Fibroblast of lung (primary cell): ENCODE results near the gene ACER3. TPM values are rescaled to one million over a fixed set of nuclear protein-coding genes. Genes with fewer than 3 reads are reported as not detected.

Experiments used
- DNase-seq, 2 donors: peaks; one replicate each; pipeline versions ENCODE4 v3.0.0 to v3.0.0-alpha.2; 2010; ENCODE audit warnings: low read depth in 2 of 2
- H2AFZ ChIP-seq: 2 replicates; pipeline ENCODE4 v1.5.1; 2012; ENCODE audit warnings: low read length, control low read depth, inconsistent platforms
- H3K27ac ChIP-seq: 2 replicates; pipeline ENCODE4 v1.5.1; 2011; ENCODE audit warnings: low read length, control low read depth; ENCODE audit not compliant: insufficient read depth
- H3K27me3 ChIP-seq: 2 replicates; pipeline ENCODE4 v1.5.1; 2011; ENCODE audit warnings: mild to moderate bottlenecking, low read length; ENCODE audit not compliant: control insufficient read depth, insufficient read depth
- H3K36me3 ChIP-seq: 2 replicates; pipeline ENCODE4 v1.5.1; 2011; ENCODE audit warnings: low read length; ENCODE audit not compliant: control insufficient read depth, insufficient read depth
- H3K4me1 ChIP-seq: 2 replicates; pipeline ENCODE4 v1.5.1; 2011; ENCODE audit warnings: low read length; ENCODE audit not compliant: control insufficient read depth, insufficient read depth; ENCODE audit errors: extremely low read depth
- H3K4me2 ChIP-seq: 2 replicates; pipeline ENCODE4 v1.5.1; 2011; ENCODE audit warnings: low read length, control low read depth; ENCODE audit not compliant: insufficient read depth; ENCODE audit errors: extremely low read depth
- H3K4me3 ChIP-seq, 4 experiments: fragments of 200-600 bp in 1 of 4; sonication (generic) in 1 of 4; replicated peaks in 1 of 4; 2 replicates each; pipeline ENCODE4 v1.5.1; 2011 to 2016; ENCODE audit warnings: low read length in 4 of 4, low read depth in 3 of 4, mild to moderate bottlenecking in 3 of 4, control low read depth in 2 of 4, inconsistent platforms in 1 of 4, mixed read lengths in 1 of 4; ENCODE audit not compliant: insufficient read depth in 1 of 4; ENCODE audit errors: control extremely low read depth in 1 of 4
- H3K79me2 ChIP-seq: 2 replicates; pipeline ENCODE4 v1.5.1; 2012; ENCODE audit warnings: mild to moderate bottlenecking, low read length, inconsistent platforms; ENCODE audit not compliant: control insufficient read depth, insufficient read depth
- H3K9ac ChIP-seq: 2 replicates; pipeline ENCODE4 v1.5.1; 2011; ENCODE audit warnings: mild to moderate bottlenecking, low read length, control low read depth; ENCODE audit not compliant: insufficient read depth
- H3K9me3 ChIP-seq: 2 replicates; pipeline ENCODE4 v1.5.1; 2012; ENCODE audit warnings: low read depth, low read length; ENCODE audit not compliant: control insufficient read depth, insufficient read depth
- H4K20me1 ChIP-seq: 2 replicates; pipeline ENCODE4 v1.5.1; 2011; ENCODE audit warnings: low read length; ENCODE audit not compliant: control insufficient read depth, insufficient read depth; ENCODE audit errors: extremely low read depth
- CTCF ChIP-seq, 2 donors: IDR thresholded peaks in 1 of 2; conservative IDR thresholded peaks in 1 of 2; 1 replicate in 1 of 2; 2 replicates in 1 of 2; pipeline ENCODE4 v1.5.1; 2011 to 2012; ENCODE audit warnings: low read length in 2 of 2, control low read depth in 1 of 2, inconsistent platforms in 1 of 2, low read depth in 1 of 2, mild to moderate bottlenecking in 1 of 2
- EZH2 ChIP-seq: IDR thresholded peaks from 2 replicates; pipeline ENCODE4 v1.5.1; 2012; ENCODE audit warnings: low read length, control low read depth, mild to moderate bottlenecking; ENCODE audit errors: missing control alignments
- polyA plus RNA-seq, 2 donors: library from polyadenylated mRNA; depleted of rRNA in 1 of 2; stranded (reverse) in 1 of 2; unstranded in 1 of 2; fragments of >200 nt; gene quantifications; 2 replicates each; pipeline ENCODE4 v1.2.1, GENCODE V29; 2011 to 2012; ENCODE audit warnings: missing spikeins in 1 of 2
- total RNA-seq: library from RNA; depleted of rRNA; stranded (reverse); fragments of >200 nt; gene quantifications from 2 replicates; pipeline ENCODE4 v1.2.1, GENCODE V29; 2014

Gene ACER3
- total and polyA plus RNA-seq, 2 donors (not counting 1 experiment from before 2014, with no cell fraction given): 6.1 to 22.3 TPM

GRCh38 chr11:76980196-76980595, 119.5 kb downstream of the ACER3 start:
- Histone ChIP-seq H3K4me3 (no peak overlapping the region), H3K4me1 (no peaks in the 10 kb centered on the region), H3K4me2 (no peak overlapping the region), H3K36me3 (no peaks in the 10 kb centered on the region), H2AFZ (no peak overlapping the region), H3K9me3 (no peaks in the 10 kb centered on the region), H3K79me2 (no peaks in the 10 kb centered on the region), H3K9ac (no peak overlapping the region), H3K27ac (no peak overlapping the region), H4K20me1 (no peaks in the 10 kb centered on the region), H3K27me3 (no peaks in the 10 kb centered on the region)
- DNase-seq: no peak
- TF ChIP-seq CTCF (conservative IDR thresholded peaks at IDR 0.05 in 1 of 2, IDR thresholded peaks at IDR 0.05 in 1 of 2; ENCODE audit: low read depth in 1 of 2, low read length in 2 of 2) (no peak), EZH2 (no peak)

- Histone ChIP-seq H3K4me3 (no peak overlapping the region), H4K20me1 (no peaks in the 10 kb centered on the region), H3K4me1 (no peaks in the 10 kb centered on the region), H3K79me2 (no peaks in the 10 kb centered on the region), H3K9me3 (no peaks in the 10 kb centered on the region), H3K4me2 (no peak overlapping the region), H3K27ac (no peak overlapping the region), H3K9ac (no peak overlapping the region), H3K27me3 (no peaks in the 10 kb centered on the region), H2AFZ (no peak overlapping the region), H3K36me3 (no peaks in the 10 kb centered on the region)
- DNase-seq: no peak
- no peak for TF ChIP-seq EZH2
These were observed 124.0 kb downstream of the ACER3 start for GRCh38 chr11:76984743-76985142.

- Histone ChIP-seq H3K4me2 (no peak overlapping the region), H2AFZ (no peak overlapping the region), H3K79me2 (no peaks in the 10 kb centered on the region), H3K4me3 (no peak overlapping the region), H3K4me1 (no peaks in the 10 kb centered on the region), H3K27ac (no peak overlapping the region), H3K36me3 (no peaks in the 10 kb centered on the region), H3K9me3 (no peaks in the 10 kb centered on the region), H3K27me3 (no peaks in the 10 kb centered on the region), H3K9ac (no peak overlapping the region), H4K20me1 (no peaks in the 10 kb centered on the region)
- TF ChIP-seq CTCF (conservative IDR thresholded peaks at IDR 0.05 in 1 of 2, IDR thresholded peaks at IDR 0.05 in 1 of 2; ENCODE audit: low read depth in 1 of 2, low read length in 2 of 2) (no peak), EZH2 (no peak)
- no peak for DNase-seq
These were observed 126.5 kb downstream of the ACER3 start for GRCh38 chr11:76987203-76987602.
